DND-41 (cell line): ENCODE data around the gene SH3RF3.

Experiments used
- ATAC-seq: fragments of 200-7000 bp; cut with Tn5 transposase; 3 replicates; pipeline ENCODE4 v1.9.1; 2021; ENCODE audit warnings: low read depth; ENCODE audit not compliant: insufficient read depth
- DNase-seq: peaks from one replicate; pipeline ENCODE4 v3.0.0-alpha.2; 2020
- H2AFZ ChIP-seq: 2 replicates; pipeline ENCODE4 v1.6.0; 2012; ENCODE audit warnings: low read depth, low read length
- H3K27ac ChIP-seq: 2 replicates; pipeline ENCODE4 v1.5.1; 2012; ENCODE audit warnings: low read length, inconsistent platforms
- H3K27me3 ChIP-seq: fragments of 200-600 bp; sonication (generic); 2 replicates; pipeline ENCODE4 v1.6.0; 2012; ENCODE audit warnings: low read length, mild to moderate bottlenecking, inconsistent platforms; ENCODE audit not compliant: insufficient read depth, poor library complexity
- H3K36me3 ChIP-seq: 2 replicates; pipeline ENCODE4 v1.5.1; 2012; ENCODE audit warnings: low read length, inconsistent platforms; ENCODE audit not compliant: insufficient read depth
- H3K4me1 ChIP-seq: 2 replicates; pipeline ENCODE4 v1.5.1; 2012; ENCODE audit warnings: mild to moderate bottlenecking, low read length; ENCODE audit not compliant: insufficient read depth
- H3K4me2 ChIP-seq: 2 replicates; pipeline ENCODE4 v1.6.0; 2012; ENCODE audit warnings: mild to moderate bottlenecking, moderate library complexity, low read length, inconsistent platforms; ENCODE audit not compliant: insufficient read depth
- H3K4me3 ChIP-seq, 2 experiments: fragments of 200-600 bp in 1 of 2; shearing (Covaris generic) in 1 of 2; 2 replicates each; pipeline ENCODE4 v1.5.1; 2012 to 2016; ENCODE audit warnings: inconsistent platforms in 2 of 2, low read length in 2 of 2, mild to moderate bottlenecking in 2 of 2, low read depth in 1 of 2, moderate library complexity in 1 of 2
- H3K79me2 ChIP-seq: 2 replicates; pipeline ENCODE4 v1.6.0; 2012; ENCODE audit warnings: low read length, inconsistent platforms; ENCODE audit not compliant: insufficient read depth
- H3K9ac ChIP-seq: 2 replicates; pipeline ENCODE4 v1.6.0; 2012; ENCODE audit warnings: low read depth, mild to moderate bottlenecking, inconsistent platforms, low read length, moderate library complexity
- H3K9me3 ChIP-seq: 2 replicates; pipeline ENCODE4 v1.5.1; 2012; ENCODE audit warnings: low read length, moderate library complexity, mild to moderate bottlenecking, inconsistent platforms; ENCODE audit not compliant: insufficient read depth, severe bottlenecking
- H4K20me1 ChIP-seq: 2 replicates; pipeline ENCODE4 v1.6.0; 2012; ENCODE audit warnings: low read length; ENCODE audit not compliant: insufficient read depth
- CTCF ChIP-seq: IDR thresholded peaks from 2 replicates; pipeline ENCODE4 v1.5.1; 2012; ENCODE audit warnings: borderline replicate concordance, low read length, moderate library complexity, mild to moderate bottlenecking; ENCODE audit not compliant: poor library complexity, severe bottlenecking; ENCODE audit errors: extremely low read depth
- EZH2 ChIP-seq: IDR thresholded peaks from 3 replicates; pipeline ENCODE4 v1.6.1; 2012; ENCODE audit warnings: borderline replicate concordance, low read depth, mild to moderate bottlenecking, moderate library complexity, low read length, inconsistent platforms; ENCODE audit not compliant: severe bottlenecking

The SH3RF3 gene

GRCh38 chr2:109345653-109346480, 216.9 kb downstream of the SH3RF3 start:
- Histone ChIP-seq H3K36me3 (no peaks in the 10 kb centered on the region), H3K4me1 (peaks cover 38% of the 10 kb centered on the region), H3K9me3 (no peaks in the 10 kb centered on the region), H2AFZ (no peak overlapping the region), H3K27me3 (no peaks in the 10 kb centered on the region), H3K27ac (no peak overlapping the region), H3K4me3 (no peak overlapping the region), H4K20me1 (0 out of 2 replicates have a peak, but pooled peaks cover 3% of the 10 kb centered on the region), H3K9ac (no peak overlapping the region), H3K79me2 (no peaks in the 10 kb centered on the region), H3K4me2 (no peak overlapping the region)
- TF ChIP-seq EZH2 = no peak
- no peak for TF ChIP-seq CTCF
- no peak for DNase-seq
- no peak for ATAC-seq

- H3K9me3 ChIP-seq = no peaks in the 10 kb centered on the region
- H3K79me2 ChIP-seq = no peaks in the 10 kb centered on the region
- peaks cover 46% of the 10 kb centered on the region for H3K4me1 ChIP-seq
- no peak for ATAC-seq
- TF ChIP-seq EZH2 (no peak), CTCF (no peak)
- no peak overlapping the region for H2AFZ ChIP-seq
- no peak overlapping the region for H3K9ac ChIP-seq
- 0 out of 2 replicates have a peak, but pooled peaks cover 3% of the 10 kb centered on the region for H4K20me1 ChIP-seq
- H3K4me2 ChIP-seq = no peak overlapping the region
- no peak overlapping the region for H3K27ac ChIP-seq
- no peak overlapping the region for H3K4me3 ChIP-seq
- no peaks in the 10 kb centered on the region for H3K27me3 ChIP-seq
- no peaks in the 10 kb centered on the region for H3K36me3 ChIP-seq
- no peak for DNase-seq
These were observed 217.7 kb downstream of the SH3RF3 start for GRCh38 chr2:109346601-109347228.

- Histone ChIP-seq H3K79me2 (no peaks in the 10 kb centered on the region), H3K9ac (no peak overlapping the region; the same call in 1 of the 2 replicates), H4K20me1 (0 out of 2 replicates have a peak, but pooled peaks cover 3% of the 10 kb centered on the region), H3K4me3 (no peak overlapping the region), H3K36me3 (no peaks in the 10 kb centered on the region), H3K27ac (0 out of 2 replicates have a peak overlapping the region, but pooled peaks have one; percentile 26), H3K9me3 (no peaks in the 10 kb centered on the region), H3K4me2 (no peak overlapping the region; the same call in 1 of the 2 replicates), H3K4me1 (peaks cover 48% of the 10 kb centered on the region), H3K27me3 (no peaks in the 10 kb centered on the region), H2AFZ (no peak overlapping the region)
- ATAC-seq (no peak), DNase-seq (no peak)
- TF ChIP-seq CTCF = no peak
- no peak for TF ChIP-seq EZH2
These were observed 218.6 kb downstream of the SH3RF3 start for GRCh38 chr2:109347626-109348025.
